Natural killer cell treated with Interleukin-12 subunit alpha and Interleukin-12 subunit beta and Interleukin-15 and Interleukin-18, amount 100 ng/mL, for 72 hours (primary cell): Measurements from ENCODE around the gene NR5A2. TPM values are rescaled to one million over a fixed set of nuclear protein-coding genes. Genes with fewer than 3 reads are reported as not detected.

ENCODE experiments used
- ATAC-seq, 2 donors: fragments of 150-1000 bp; cut with Tn5 transposase in 1 of 2; sonication (Bioruptor Pico), chemical (Tn5 transposase) in 1 of 2; 2 replicates each; pipeline ENCODE4 v1.10.0; 2021
- DNase-seq: peaks from one replicate; pipeline ENCODE4 v3.0.0; 2022; ENCODE audit warnings: low spot score
- H3K27ac Mint-ChIP-seq, 2 donors: 1 replicate in 1 of 2; 2 replicates in 1 of 2; pipeline ENCODE4 v1.8.0; 2022; ENCODE audit warnings: mixed read lengths in 2 of 2, mild to moderate bottlenecking in 1 of 2, moderate library complexity in 1 of 2
- H3K27me3 Mint-ChIP-seq, 2 donors: 1 replicate in 1 of 2; 2 replicates in 1 of 2; pipeline ENCODE4 v1.8.0; 2022; ENCODE audit warnings: mixed read lengths in 2 of 2
- H3K36me3 Mint-ChIP-seq: one replicate; pipeline ENCODE4 v1.8.0; 2022; ENCODE audit warnings: mixed read lengths
- H3K4me1 Mint-ChIP-seq, 2 donors: 1 replicate in 1 of 2; 2 replicates in 1 of 2; pipeline ENCODE4 v1.8.0; 2022; ENCODE audit warnings: low read depth in 2 of 2, mixed read lengths in 2 of 2, mild to moderate bottlenecking in 1 of 2
- H3K4me3 Mint-ChIP-seq: one replicate; pipeline ENCODE4 v1.8.0; 2022; ENCODE audit warnings: mixed read lengths
- H3K9me3 Mint-ChIP-seq: 2 replicates; pipeline ENCODE4 v1.8.0; 2022; ENCODE audit warnings: mixed read lengths
- total RNA-seq, 2 donors: library from RNA; stranded (reverse); gene quantifications; one replicate each; pipeline ENCODE4 v1.2.3, GENCODE V29; 2022

The NR5A2 gene
- total RNA-seq, 2 donors from 2014 or later = 0.11 TPM; not detected in 1

DNA sequence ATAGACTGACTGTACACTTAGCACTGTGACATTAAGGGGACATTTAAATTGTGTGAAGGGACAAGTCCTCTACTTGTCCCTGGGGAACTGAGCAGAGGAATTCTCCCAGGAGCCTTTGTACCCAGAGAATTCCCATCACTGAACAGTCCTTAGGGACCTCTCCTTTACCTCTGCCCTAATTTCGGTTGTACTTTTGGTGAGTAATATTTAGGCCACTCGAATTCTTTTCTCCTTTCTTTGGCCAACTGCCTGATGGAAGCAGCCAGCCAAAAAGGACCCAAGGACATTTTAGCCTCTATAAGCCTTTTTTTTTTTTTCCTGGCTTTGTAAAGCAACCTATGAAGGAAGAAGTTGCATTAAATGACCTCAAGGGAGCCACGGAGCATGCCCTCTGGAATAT lies 71.5 kb downstream of the NR5A2 start:
- DNase-seq (no peak), ATAC-seq (no peak)
- Mint-ChIP-seq H3K27me3 (no peaks in the 10 kb centered on the region), H3K4me1 (no peaks in the 10 kb centered on the region), H3K4me3 (no peak overlapping the region), H3K9me3 (no peaks in the 10 kb centered on the region), H3K36me3 (no peaks in the 10 kb centered on the region), H3K27ac (no peak overlapping the region)

DNA sequence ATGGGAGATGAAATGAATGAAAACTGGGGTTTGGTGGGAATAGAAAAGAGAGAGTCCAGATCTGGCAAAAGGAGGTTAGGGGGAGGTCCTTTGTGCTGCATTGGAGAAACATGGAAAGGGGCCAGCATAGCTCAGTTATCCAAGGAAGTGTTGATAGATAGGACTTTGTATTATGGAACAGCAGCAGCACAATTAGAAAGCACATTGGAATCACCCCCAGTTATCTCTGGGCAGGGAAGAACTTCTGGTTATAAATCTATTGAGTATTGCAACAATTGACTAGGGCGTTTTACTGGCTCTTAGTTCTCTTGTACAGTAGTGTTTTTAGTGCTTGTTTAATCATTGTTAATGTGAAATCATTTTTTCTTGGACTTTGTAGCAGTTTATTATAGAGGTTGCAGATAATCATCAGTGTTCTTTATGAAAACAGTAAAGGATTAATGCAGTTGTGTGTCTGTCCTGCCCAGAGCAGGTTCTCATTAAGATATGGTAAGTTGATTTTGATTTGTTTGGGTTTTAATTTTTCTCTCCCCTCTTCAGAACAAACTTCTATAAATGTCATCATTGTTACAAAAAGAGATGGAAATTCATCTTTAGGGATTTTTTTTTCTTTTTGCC lies 76.6 kb downstream of the NR5A2 start:
- no peaks in the 10 kb centered on the region for H3K36me3 Mint-ChIP-seq
- no peak overlapping the region for H3K27ac Mint-ChIP-seq
- H3K27me3 Mint-ChIP-seq = peaks cover 0 to 7% of the 10 kb centered on the region in 2 donors
- H3K4me1 Mint-ChIP-seq = peaks cover 0 to 4% of the 10 kb centered on the region in 2 donors
- DNase-seq (no peak), ATAC-seq (no peak)
- no peaks in the 10 kb centered on the region for H3K9me3 Mint-ChIP-seq
- no peak overlapping the region for H3K4me3 Mint-ChIP-seq

DNA sequence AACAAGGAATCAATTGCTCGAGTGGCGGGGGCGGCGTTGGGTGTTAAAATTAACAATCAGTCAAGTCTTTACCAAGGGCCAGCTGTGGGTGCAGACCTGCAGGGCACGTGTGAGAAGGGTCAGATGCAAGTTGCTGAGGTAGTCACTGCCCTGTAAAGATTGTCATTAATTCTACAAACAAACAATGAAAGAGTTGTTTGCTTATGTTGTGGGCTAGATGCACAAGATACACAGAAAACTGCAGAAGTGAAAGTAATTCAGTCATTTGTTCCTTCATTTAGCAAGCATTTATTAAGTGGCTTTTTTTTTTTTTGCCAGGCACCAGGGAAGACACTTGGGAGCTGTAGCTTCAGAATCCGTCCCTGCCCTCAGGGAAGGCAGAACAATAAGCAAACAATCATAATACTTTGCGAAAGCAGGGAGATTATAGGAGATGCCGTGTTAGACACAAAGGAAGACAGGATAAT lies 79.5 kb downstream of the NR5A2 start:
- no peak for ATAC-seq
- Mint-ChIP-seq H3K9me3 (no peaks in the 10 kb centered on the region), H3K27me3 (peaks cover 0 to 7% of the 10 kb centered on the region in 2 donors), H3K4me1 (peaks cover 0 to 4% of the 10 kb centered on the region in 2 donors), H3K4me3 (no peak overlapping the region), H3K36me3 (no peaks in the 10 kb centered on the region), H3K27ac (no peak overlapping the region)
- no peak for DNase-seq

DNA sequence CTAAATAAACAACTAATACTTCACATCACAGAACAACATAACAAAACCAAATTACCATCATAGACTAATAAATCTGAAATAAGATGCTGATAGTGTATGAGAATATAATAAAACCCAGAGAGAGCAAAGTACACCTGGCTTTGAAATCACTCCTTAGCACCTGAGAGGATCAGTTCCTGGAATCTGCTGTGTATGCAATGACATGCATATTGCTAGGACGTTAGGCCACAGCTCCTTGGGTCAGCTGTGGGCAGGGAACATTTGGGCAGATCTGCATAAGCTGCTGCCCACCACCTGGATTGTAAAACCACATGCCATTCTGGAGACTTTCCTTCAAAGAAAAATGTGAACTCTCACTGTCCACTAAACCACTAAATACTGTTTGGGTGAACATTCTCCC lies 81.1 kb downstream of the NR5A2 start:
- H3K27ac Mint-ChIP-seq = no peak overlapping the region
- peaks cover 0 to 4% of the 10 kb centered on the region in 2 donors for H3K4me1 Mint-ChIP-seq
- DNase-seq (no peak), ATAC-seq (no peak)
- peaks cover 0 to 16% of the 10 kb centered on the region in 2 donors for H3K27me3 Mint-ChIP-seq
- no peaks in the 10 kb centered on the region for H3K36me3 Mint-ChIP-seq
- no peak overlapping the region for H3K4me3 Mint-ChIP-seq
- H3K9me3 Mint-ChIP-seq = no peaks in the 10 kb centered on the region

DNA sequence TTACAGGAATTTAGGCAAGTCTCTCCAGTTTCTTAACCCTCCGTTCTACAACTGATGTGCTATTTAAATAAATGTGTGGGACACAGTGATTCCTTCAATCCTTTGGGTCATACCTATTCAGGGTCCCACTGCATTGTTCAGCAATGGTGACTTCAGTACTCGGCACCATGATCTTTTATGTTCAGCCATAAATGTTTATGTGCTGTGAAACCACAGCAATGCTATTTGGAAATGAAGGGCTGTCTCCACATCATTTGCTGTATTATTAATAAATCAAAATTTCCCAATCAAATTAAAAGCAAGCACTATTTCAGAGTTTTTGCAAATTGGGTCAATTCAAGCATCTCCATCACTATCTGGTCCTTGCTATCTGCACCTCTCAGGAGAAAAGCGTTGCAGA lies 84.8 kb downstream of the NR5A2 start:
- no peaks in the 10 kb centered on the region for H3K9me3 Mint-ChIP-seq
- H3K27me3 Mint-ChIP-seq = peaks cover 0 to 9% of the 10 kb centered on the region in 2 donors
- DNase-seq (no peak), ATAC-seq (no peak)
- H3K27ac Mint-ChIP-seq = no peak overlapping the region
- H3K4me3 Mint-ChIP-seq = no peak overlapping the region
- peaks cover 0 to under 1% of the 10 kb centered on the region in 2 donors for H3K4me1 Mint-ChIP-seq
- H3K36me3 Mint-ChIP-seq = no peaks in the 10 kb centered on the region

DNA sequence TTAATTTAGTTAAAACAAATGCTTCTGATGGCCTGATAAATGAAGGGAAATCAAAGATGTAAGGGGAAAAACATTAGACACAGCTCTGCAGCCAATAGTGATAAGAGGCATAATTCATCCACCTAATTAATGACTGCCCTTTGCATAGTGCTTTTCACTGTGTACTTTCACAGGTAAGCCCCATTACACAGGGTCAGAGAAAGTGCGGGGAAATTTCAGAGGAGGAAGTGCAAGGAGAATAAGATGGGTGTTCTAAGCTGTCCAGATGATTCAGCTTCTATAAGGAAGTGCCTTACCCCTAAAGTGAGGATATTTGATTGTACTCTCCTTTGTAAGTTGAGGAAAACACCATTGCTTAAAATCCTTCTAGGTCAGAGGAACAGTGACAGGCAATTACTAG lies 88.0 kb downstream of the NR5A2 start:
- H3K27ac Mint-ChIP-seq = no peak overlapping the region
- peaks cover 0 to 9% of the 10 kb centered on the region in 2 donors for H3K27me3 Mint-ChIP-seq
- ATAC-seq = no peak
- no peak overlapping the region for H3K4me3 Mint-ChIP-seq
- no peaks in the 10 kb centered on the region for H3K36me3 Mint-ChIP-seq
- H3K9me3 Mint-ChIP-seq = no peaks in the 10 kb centered on the region
- peaks cover 6 to 10% of the 10 kb centered on the region in 2 donors for H3K4me1 Mint-ChIP-seq
- DNase-seq = no peak

DNA sequence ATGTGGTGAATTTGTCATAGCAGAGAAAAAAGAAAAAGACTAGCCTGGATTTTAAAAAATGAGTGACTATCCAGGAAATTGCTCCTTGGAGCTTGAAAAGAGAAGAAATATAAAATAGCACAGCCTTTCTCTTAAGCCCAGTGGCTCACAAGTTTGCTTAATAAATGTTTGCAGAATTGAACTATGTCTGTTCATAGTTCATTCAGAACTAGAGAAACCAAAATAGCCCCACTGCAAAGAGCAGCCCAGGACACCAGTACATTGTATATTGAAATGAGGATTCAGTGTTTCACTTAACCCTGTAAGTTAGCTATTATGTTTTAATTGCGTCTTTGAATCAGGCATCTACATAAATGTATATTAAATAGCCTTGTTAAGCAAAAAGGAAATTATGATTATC lies 88.8 kb downstream of the NR5A2 start:
- Mint-ChIP-seq H3K4me3 (no peak overlapping the region), H3K9me3 (no peaks in the 10 kb centered on the region), H3K27ac (no peak overlapping the region), H3K27me3 (peaks cover 3 to 9% of the 10 kb centered on the region in 2 donors), H3K36me3 (no peaks in the 10 kb centered on the region), H3K4me1 (peaks cover 6 to 10% of the 10 kb centered on the region in 2 donors)
- no peak for ATAC-seq
- DNase-seq = no peak

DNA sequence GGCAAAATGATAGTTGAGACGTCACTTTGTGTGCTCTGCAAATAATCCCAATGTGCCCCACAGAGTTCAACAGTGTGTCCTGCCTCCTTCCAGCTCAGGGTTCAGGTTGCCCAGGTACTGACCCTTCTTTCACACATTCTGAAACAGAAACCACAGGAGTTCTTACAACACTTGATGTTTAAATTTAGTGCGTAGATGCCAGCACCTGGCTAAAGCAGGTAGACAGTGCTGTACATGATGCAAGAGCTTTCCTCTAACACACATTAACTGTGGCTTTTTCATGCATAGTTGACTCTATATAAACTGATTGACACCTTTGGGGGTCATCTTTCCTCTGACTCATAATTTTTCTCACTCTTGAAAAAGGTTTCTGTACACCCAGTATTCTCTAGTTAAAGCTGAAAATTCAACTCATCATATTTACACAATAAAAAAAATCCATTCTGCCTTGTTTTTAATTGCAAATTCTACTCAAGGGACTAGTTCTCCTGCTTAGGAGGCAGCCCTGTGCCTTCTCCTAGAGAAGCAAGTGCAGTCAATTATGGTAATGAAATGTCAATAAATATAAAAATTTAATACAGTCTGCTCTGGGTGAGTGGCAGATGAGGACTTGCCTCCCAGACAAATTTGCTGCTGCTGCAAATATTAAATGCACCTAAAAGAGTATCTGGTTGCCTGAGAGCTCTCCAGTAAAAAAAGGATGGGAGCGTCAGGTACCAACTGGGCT lies 91.4 kb downstream of the NR5A2 start:
- Mint-ChIP-seq H3K9me3 (no peaks in the 10 kb centered on the region), H3K27ac (peak overlapping the region; percentile 60 to 67), H3K27me3 (peaks cover 0 to 10% of the 10 kb centered on the region in 2 donors), H3K4me3 (peak overlapping the region; percentile 42), H3K36me3 (no peaks in the 10 kb centered on the region), H3K4me1 (peaks cover 6 to 10% of the 10 kb centered on the region in 2 donors)
- ATAC-seq (peak; percentile 76 to 84), DNase-seq (no peak)

DNA sequence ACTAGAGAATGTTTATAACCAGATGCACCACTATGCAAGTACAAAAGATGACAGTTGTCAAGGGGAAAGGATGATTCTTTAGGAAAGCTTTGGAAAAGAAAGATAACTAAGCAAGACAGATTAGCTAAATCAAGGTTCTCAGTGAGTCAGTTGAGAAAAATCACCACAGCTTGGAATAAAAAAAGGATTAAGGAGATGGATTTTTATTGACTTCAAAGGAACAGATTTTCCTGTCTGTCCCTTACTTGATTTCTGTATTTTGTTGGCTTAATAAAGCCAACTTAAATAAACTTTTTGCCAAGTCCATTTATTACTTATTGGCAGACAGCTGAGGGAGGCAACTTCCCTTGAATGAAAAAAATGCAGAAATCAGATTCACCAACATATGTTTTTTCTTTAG lies 93.9 kb downstream of the NR5A2 start:
- Mint-ChIP-seq H3K4me3 (no peak overlapping the region), H3K27me3 (peaks cover 0 to 10% of the 10 kb centered on the region in 2 donors), H3K9me3 (no peaks in the 10 kb centered on the region)

DNA sequence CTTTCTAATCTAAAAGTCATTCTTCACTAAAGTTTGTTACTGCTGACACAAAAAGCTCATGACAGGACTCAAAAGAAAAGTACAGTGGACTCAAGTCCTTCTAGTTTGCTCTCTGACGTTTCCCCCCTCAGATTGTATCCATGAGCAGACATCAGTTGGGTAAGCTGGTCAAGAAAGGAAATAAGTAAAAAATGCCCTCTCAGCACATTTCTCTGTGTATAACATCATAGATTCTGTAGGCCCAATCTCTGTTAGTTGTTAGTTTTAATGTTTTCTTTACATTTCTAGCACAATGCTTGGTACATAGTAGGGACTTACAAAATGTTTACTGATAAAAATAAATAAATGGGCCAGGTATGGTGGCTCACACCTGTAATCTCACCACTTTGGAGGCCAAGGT lies 96.8 kb downstream of the NR5A2 start:
- no peak for DNase-seq
- ATAC-seq = no peak

More for the DNA sequence above, 93.9 kb downstream of the NR5A2 start:
- Mint-ChIP-seq H3K27ac (no peak overlapping the region), H3K36me3 (no peaks in the 10 kb centered on the region), H3K4me1 (peaks cover 6 to 10% of the 10 kb centered on the region in 2 donors)
- ATAC-seq (no peak), DNase-seq (no peak)

DNA sequence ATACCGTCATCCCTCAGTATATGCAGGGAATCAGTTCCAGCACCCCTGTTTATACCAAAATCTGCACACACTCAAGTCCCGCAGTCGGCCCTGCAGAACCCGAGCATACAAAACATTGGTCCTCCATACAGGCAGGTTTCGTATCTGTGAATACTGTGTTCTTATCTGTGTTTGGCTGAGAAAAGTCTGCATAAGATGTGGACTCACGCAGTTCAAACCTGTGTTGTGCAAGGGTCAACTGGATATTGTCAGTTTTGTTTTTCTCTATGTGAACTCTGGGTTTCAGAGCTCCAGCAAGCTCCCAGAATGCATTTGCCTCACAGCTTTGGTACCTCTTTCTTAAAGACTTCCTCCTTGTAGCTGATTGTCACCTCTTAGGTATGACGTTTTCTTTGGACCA lies 100.6 kb downstream of the NR5A2 start:
- no peak for ATAC-seq
- no peak overlapping the region for H3K4me3 Mint-ChIP-seq
- no peak overlapping the region for H3K27ac Mint-ChIP-seq
- no peaks in the 10 kb centered on the region for H3K36me3 Mint-ChIP-seq
- H3K27me3 Mint-ChIP-seq = peaks cover 0 to 2% of the 10 kb centered on the region in 2 donors
- no peaks in the 10 kb centered on the region for H3K9me3 Mint-ChIP-seq
- no peak for DNase-seq
- peaks cover 23 to 27% of the 10 kb centered on the region in 2 donors for H3K4me1 Mint-ChIP-seq

More for the DNA sequence above, 96.8 kb downstream of the NR5A2 start:
- Mint-ChIP-seq H3K27ac (no peak overlapping the region), H3K9me3 (no peaks in the 10 kb centered on the region), H3K4me1 (peaks cover 5 to 7% of the 10 kb centered on the region in 2 donors), H3K27me3 (peaks cover 0 to 10% of the 10 kb centered on the region in 2 donors), H3K4me3 (no peak overlapping the region), H3K36me3 (no peaks in the 10 kb centered on the region)

DNA sequence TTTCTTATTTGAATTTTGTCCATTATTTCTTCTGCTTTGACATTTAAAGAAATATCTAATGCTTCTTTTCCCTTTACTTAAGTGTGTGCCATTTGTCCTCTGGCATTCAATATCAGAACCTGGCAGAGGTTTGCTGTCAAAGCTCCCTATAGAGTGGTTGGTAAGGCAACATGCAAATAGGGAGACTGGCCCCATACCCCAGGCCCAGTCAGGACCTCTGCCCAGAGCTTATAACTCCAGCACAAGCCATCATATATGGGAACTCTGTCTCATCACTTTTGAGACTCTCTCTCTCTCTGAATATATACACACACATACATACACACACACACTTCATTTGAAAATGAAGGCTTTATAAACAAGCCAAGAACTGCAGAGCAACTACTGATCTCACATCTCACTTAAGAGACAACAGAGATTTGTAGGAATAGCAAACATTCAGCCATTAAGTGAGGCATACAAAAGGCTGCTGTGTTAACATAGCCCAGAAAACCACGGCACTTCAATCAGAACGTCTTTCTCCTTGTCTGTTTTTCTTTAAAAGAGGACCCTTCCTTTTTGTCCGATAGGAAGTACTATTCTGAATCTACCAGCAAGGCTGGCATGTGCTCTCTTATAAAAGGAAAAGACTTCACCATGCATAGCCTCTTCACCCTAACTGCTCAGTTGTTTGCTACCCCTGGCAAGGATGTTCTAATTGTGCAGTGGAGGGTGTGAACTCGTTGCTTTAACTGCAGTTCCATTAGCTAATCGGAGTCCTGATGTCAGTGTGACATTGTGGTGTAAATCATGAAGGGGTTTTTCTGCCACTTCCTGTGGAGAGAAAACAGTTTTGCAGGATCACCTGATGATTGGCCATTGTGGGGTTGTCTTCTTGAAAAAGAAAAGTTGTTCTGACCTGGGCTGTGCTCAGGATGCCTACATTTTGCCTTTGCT lies 101.7 kb downstream of the NR5A2 start:
- Mint-ChIP-seq H3K4me3 (peak overlapping the region; percentile 64), H3K9me3 (no peaks in the 10 kb centered on the region), H3K4me1 (peaks cover 23 to 27% of the 10 kb centered on the region in 2 donors), H3K27me3 (no peaks in the 10 kb centered on the region), H3K36me3 (no peaks in the 10 kb centered on the region), H3K27ac (peak overlapping the region; percentile 67 to 94)
- peak; percentile 79 for DNase-seq
- ATAC-seq = peak; percentile 93 to 94

DNA sequence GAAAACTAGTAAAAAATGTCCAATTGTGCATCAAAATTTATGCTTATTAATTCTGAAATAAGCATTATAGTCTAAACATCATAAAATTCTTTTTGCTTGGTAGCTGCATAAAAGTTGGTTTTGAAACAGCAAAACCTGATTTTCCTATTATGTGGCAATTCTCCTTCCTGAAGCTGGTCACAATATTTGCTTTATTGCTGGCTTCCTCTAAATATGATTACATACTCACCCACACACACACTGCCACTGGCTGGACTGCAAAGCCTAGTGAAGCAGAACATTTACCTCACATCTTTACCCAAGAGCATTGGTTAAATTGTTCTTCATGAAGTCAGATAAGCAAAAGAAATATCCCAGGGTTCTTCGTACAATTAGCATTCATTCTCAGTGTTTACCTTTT lies 103.0 kb downstream of the NR5A2 start:
- Mint-ChIP-seq H3K27me3 (no peaks in the 10 kb centered on the region), H3K4me1 (peaks cover 23 to 27% of the 10 kb centered on the region in 2 donors), H3K36me3 (no peaks in the 10 kb centered on the region), H3K27ac (peak overlapping the region in 1 of 2 donors; percentile 94), H3K4me3 (no peak overlapping the region), H3K9me3 (no peaks in the 10 kb centered on the region)
- no peak for DNase-seq
- ATAC-seq = no peak
